Thoracic aorta (tissue), 2 donors: ENCODE measurements around the gene FAM111A. TPM values are rescaled to one million over a fixed set of nuclear protein-coding genes. Genes with fewer than 3 reads are reported as not detected.

ENCODE experiments used
- ATAC-seq: fragments of 150-250 bp; one replicate; pipeline ENCODE4 v1.8.0; 2017; ENCODE audit warnings: low read depth; ENCODE audit not compliant: insufficient number of reproducible peaks, low FRiP score
- DNase-seq: peaks from one replicate; pipeline ENCODE4 v3.0.0-alpha.2; 2020; ENCODE audit warnings: low spot score
- H3K27ac ChIP-seq, 2 donors: fragments of 200-600 bp; sonication (generic); 1 replicate in 1 of 2; 2 replicates in 1 of 2; pipeline ENCODE4 v1.5.1; 2016; ENCODE audit warnings: mild to moderate bottlenecking in 2 of 2, moderate library complexity in 2 of 2
- H3K27me3 ChIP-seq: fragments of 200-600 bp; sonication (generic); replicated peaks from 2 replicates; pipeline ENCODE4 v1.6.0; 2016; ENCODE audit warnings: mild to moderate bottlenecking; ENCODE audit not compliant: insufficient read depth
- H3K36me3 ChIP-seq: fragments of 200-600 bp; sonication (generic); one replicate; pipeline ENCODE4 v1.5.1; 2016
- H3K4me1 ChIP-seq, 2 donors: fragments of 200-600 bp; sonication (generic); 1 replicate in 1 of 2; 2 replicates in 1 of 2; pipeline versions ENCODE4 v1.5.1 to v1.6.0; 2016; ENCODE audit warnings: low read depth in 2 of 2, mild to moderate bottlenecking in 1 of 2; ENCODE audit not compliant: control insufficient read depth in 1 of 2
- H3K4me3 ChIP-seq: fragments of 200-600 bp; sonication (generic); 2 replicates; pipeline ENCODE4 v1.5.1; 2016; ENCODE audit warnings: mild to moderate bottlenecking
- H3K9me3 ChIP-seq: fragments of 200-600 bp; sonication (generic); 2 replicates; pipeline ENCODE4 v1.5.1; 2016
- total RNA-seq, 2 donors: library from RNA; depleted of rRNA; stranded (reverse); fragments of >200 nt; gene quantifications; one replicate each; pipeline versions ENCODE4 v1.1.0 to v1.2.3, GENCODE V29; 2016
- TF ChIP-seq, protein P1 (sequence below): fragments of 200-600 bp; sonication (generic); IDR thresholded peaks from one replicate; pipeline ENCODE4 v1.5.1; 2019; ENCODE audit warnings: antibody characterized with exemption

FAM111A gene
- total RNA-seq, 2 donors from 2014 or later, result 23.6 to 35.6 TPM

DNA sequence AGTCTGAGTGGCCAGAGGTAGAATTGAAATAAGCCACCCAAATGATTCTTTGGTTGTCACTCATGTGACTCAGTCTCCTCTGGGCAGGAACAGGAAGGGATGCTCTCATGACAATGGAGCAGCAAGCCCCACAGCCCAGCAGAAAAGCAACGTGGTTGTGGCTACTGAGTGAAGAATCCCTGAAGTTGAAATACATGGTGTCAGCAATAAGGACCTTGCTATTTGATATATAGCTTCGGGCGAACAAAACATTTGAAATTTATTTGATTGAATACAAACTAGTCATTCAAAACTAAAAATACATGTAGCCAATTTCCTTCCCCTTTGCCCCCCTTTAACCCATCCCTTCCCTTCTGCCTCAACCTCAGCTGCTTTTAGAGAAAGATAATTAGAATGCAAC lies 14.8 kb downstream of the FAM111A start:
- Histone ChIP-seq H3K9me3 (no peaks in the 10 kb centered on the region), H3K27ac (no peak overlapping the region), H3K4me1 (no peaks in the 10 kb centered on the region), H3K36me3 (no peaks in the 10 kb centered on the region), H3K4me3 (no peak overlapping the region), H3K27me3 (no peaks in the 10 kb centered on the region)
- ATAC-seq (no peak), DNase-seq (no peak)
- TF ChIP-seq, protein P1, sequence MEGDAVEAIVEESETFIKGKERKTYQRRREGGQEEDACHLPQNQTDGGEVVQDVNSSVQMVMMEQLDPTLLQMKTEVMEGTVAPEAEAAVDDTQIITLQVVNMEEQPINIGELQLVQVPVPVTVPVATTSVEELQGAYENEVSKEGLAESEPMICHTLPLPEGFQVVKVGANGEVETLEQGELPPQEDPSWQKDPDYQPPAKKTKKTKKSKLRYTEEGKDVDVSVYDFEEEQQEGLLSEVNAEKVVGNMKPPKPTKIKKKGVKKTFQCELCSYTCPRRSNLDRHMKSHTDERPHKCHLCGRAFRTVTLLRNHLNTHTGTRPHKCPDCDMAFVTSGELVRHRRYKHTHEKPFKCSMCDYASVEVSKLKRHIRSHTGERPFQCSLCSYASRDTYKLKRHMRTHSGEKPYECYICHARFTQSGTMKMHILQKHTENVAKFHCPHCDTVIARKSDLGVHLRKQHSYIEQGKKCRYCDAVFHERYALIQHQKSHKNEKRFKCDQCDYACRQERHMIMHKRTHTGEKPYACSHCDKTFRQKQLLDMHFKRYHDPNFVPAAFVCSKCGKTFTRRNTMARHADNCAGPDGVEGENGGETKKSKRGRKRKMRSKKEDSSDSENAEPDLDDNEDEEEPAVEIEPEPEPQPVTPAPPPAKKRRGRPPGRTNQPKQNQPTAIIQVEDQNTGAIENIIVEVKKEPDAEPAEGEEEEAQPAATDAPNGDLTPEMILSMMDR, result no peak

DNA sequence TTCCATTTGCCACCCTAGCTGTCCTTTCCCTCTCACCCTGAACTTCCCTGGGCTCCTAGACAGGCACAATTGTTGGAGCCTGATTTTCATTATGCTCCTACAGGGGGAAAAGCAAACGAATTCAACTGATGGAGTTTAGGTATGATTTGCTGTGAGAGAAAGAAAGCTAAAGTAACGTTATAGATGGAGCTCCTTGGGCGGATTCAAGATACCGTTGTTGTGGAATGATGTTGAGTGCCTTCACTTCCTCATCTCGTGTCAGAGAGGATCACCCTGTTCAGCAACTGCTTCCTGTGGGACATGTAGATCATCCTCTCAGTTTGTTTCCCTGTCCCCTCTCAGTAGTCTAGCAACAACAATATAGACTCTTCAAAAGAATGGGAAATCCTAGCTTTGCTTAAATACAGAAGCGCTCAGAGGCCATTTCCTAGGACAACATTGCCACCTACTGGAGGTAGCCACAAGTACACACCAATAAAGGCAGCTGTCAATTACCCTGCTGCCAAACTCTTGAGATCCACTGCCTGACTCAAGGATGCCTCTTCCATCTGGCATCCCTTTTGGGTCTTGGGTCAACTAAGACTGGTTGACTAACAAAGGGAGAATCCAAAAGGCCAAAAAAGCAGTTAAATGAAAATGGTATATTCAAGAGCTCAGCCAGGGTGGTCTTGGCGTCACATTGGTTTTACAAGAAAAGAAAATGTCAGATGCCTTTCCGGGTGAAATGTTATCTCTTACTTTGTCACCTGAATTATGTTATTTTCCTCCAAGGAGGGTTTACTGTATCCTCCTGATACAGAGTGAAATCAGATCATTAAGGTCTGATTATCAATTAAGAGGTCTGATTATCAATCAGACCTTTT lies 15.8 kb downstream of the FAM111A start:
- H3K27ac ChIP-seq, result no peak overlapping the region
- peak; percentile 50 for ATAC-seq

DNA sequence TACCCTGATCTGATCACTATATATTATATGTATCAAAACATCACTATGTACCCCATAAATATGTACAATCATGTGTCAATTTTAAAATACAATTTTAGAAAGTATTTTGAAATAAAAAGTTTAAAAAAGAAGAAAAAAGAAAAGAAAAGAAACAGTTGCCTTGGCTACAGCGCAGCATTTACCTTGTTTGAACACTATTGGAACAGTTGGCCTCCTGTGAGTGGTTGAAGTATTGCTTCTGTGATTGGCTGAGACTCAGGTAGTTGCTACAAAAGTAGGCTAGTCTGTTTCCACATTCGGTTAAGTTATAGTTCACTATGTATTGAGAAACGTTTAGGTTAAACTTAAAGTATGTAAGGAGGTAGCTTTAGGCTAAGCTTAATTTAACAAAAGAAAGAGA lies 21.4 kb downstream of the FAM111A start:
- DNase-seq (no peak), ATAC-seq (no peak)
- no peak overlapping the region for H3K27ac ChIP-seq
- H3K4me3 ChIP-seq, result no peak overlapping the region
- H3K9me3 ChIP-seq, result no peaks in the 10 kb centered on the region
- H3K36me3 ChIP-seq, result no peaks in the 10 kb centered on the region
- no peaks in the 10 kb centered on the region for H3K4me1 ChIP-seq
- TF ChIP-seq, protein P1, result no peak
- H3K27me3 ChIP-seq, result no peaks in the 10 kb centered on the region

More for the DNA sequence above, 15.8 kb downstream of the FAM111A start:
- TF ChIP-seq, protein P1, result peak; percentile 74
- peak overlapping the region; percentile 26 for H3K4me3 ChIP-seq
- no peaks in the 10 kb centered on the region for H3K27me3 ChIP-seq
- no peaks in the 10 kb centered on the region for H3K4me1 ChIP-seq
- H3K9me3 ChIP-seq, result no peaks in the 10 kb centered on the region
- no peaks in the 10 kb centered on the region for H3K36me3 ChIP-seq
- DNase-seq, result no peak

DNA sequence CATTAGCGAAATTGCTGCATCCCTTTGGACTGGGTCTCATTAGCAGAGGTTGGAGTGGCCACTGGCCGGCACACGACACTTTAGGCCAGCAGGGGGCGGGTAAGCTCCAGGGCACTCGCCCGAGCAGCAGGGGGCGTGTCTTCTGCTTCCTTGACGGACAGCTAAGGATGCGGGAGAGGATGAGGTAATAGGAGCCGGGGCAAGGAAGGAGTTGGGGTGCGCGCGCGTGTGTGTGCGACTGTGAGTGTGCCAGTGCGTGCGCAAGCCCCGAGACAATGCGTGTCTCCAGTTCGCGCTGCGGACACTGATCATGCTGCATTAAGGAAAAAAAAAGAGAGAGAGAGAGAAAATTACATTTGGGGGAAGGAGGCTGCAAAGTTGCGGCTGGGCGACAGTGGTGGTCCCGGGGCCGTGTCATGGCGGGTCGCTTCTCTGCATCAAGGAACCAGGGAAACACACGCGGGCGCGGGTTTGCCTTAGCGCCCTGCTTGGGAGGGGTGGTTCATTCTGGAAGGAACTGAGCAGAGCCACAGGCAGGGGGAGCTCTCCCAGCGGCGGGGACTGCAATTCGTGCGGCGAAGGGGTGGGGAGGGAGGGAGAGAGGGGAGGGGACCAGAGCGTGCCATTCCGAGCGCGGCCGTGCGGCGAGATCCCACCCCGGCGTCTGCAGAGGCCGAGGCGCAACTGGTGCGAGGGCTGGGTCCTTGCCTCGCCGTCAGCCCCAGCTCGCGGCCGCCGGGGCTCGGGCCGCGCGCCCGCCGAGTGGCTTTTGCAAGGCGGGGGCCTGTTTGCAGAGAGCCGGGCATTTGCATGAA lies 29.1 kb downstream of the FAM111A start, which contains the start of gene DTX4:
TSS of gene DTX4 (plus strand) at position 625 of the 815 bp plus-strand sequence. CDS start 464 bp downstream, outside the sequence.
- ATAC-seq (peak; percentile 91), DNase-seq (peak; percentile 80)
- Histone ChIP-seq H3K27ac (no peak within 1 kb of the TSS), H3K4me1 (peaks cover 0 to 17% of the 10 kb centered on the region in 2 donors), H3K36me3 (no peaks in the 10 kb centered on the region), H3K27me3 (no peaks in the 10 kb centered on the region), H3K9me3 (no peaks in the 10 kb centered on the region), H3K4me3 (peak within 1 kb of the TSS; percentile 94)
- TF ChIP-seq, protein P1, result peak; percentile 87
